ENCODE data around the gene ADH1A. TPM values are rescaled to one million over a fixed set of nuclear protein-coding genes. Genes with fewer than 3 reads are reported as not detected.
"Not testable (repeated sequence)": the region's sequence is repeated elsewhere in the genome, so short reads cannot be mapped to it uniquely, and the experiment has no call there.

The ADH1A gene
- total RNA-seq: not detected

GRCh38 chr4:99290848-99291786 lies at the start of gene ADH1A:
ADH1A (minus strand) TSS chr4:99290985; CDS start chr4:99290914, 71 bp downstream.
- DNase-seq: no peak
- H3K4me1 Mint-ChIP-seq (ENCODE audit: low read depth): no peaks in the 10 kb centered on the region
- no peak within 1 kb of the TSS for H3K27ac Mint-ChIP-seq
- ATAC-seq: no peak
- ChIA-PET POLR2A (no interaction called here), CTCF (no interaction called here)
- H3K27me3 Mint-ChIP-seq (ENCODE audit: low read depth): no peaks in the 10 kb centered on the region
- no peaks in the 10 kb centered on the region for H3K36me3 Mint-ChIP-seq (ENCODE audit: low read depth)
- no peak within 1 kb of the TSS for H3K4me3 Mint-ChIP-seq
- no peaks in the 10 kb centered on the region for H3K9me3 Mint-ChIP-seq (ENCODE audit: insufficient read depth)

DNA sequence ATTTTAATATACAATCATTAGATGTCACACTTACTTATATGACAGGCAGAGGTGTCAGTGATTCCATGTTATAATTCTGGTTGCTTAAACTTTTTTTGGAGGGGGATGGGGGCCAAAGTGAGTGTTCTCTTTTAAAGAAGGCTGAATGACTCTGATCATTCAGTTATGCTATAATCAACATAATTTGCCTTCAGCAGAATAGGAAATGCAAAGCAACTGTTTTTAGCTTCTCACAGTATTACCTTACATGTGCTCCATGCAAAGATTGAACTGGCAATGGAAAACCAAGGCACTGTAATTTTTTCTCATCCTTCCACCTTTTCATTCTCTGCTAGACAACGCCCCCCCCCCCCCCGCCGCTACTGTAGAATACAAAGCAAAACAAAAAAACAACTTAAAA lies 48.4 kb upstream of the ADH1A start:
- H3K27ac Mint-ChIP-seq: no peak overlapping the region
- H3K4me3 Mint-ChIP-seq: no peak overlapping the region
- H3K9me3 Mint-ChIP-seq (ENCODE audit: insufficient read depth): no peaks in the 10 kb centered on the region
- CTCF ChIA-PET: no interaction called here
- H3K4me1 Mint-ChIP-seq (ENCODE audit: low read depth): no peaks in the 10 kb centered on the region
- H3K27me3 Mint-ChIP-seq (ENCODE audit: low read depth): peaks cover 4% of the 10 kb centered on the region
- no peak for DNase-seq
- no peaks in the 10 kb centered on the region for H3K36me3 Mint-ChIP-seq (ENCODE audit: low read depth)
- POLR2A ChIA-PET: no interaction called here
- no peak for ATAC-seq

- DNase-seq (no peak), ATAC-seq (no peak)
- POLR2A ChIA-PET: no interaction called here
- no peak overlapping the region for H3K4me3 Mint-ChIP-seq
- peaks cover 4% of the 10 kb centered on the region for H3K27me3 Mint-ChIP-seq (ENCODE audit: low read depth)
- H3K4me1 Mint-ChIP-seq (ENCODE audit: low read depth): no peaks in the 10 kb centered on the region
- no peak overlapping the region for H3K27ac Mint-ChIP-seq
- CTCF ChIA-PET: no interaction called here
- no peaks in the 10 kb centered on the region for H3K36me3 Mint-ChIP-seq (ENCODE audit: low read depth)
- no peaks in the 10 kb centered on the region for H3K9me3 Mint-ChIP-seq (ENCODE audit: insufficient read depth)
Observed at GRCh38 chr4:99336553-99336952, 45.8 kb upstream of the ADH1A start.

DNA sequence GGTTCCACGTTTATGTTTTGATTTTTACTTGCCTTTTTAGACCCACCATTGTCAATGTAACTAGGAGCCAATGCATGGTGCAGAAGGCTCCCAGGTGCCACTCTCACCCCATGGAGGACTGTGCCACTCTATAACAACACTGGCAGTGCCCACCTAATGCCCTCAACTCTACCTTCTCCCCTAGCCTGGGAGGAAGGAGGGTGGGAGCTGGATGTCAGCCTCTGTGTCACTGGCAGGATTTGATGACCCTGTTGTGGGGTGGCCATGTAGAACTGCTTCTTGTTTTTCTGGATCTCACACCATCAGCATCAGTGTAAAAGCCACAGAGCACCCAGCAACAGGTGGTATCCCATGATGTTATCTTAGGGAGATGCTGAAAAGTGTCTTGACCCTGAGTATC lies 44.1 kb upstream of the ADH1A start:
- H3K4me1 Mint-ChIP-seq (ENCODE audit: low read depth): no peaks in the 10 kb centered on the region
- CTCF ChIA-PET: no interaction called here
- no peaks in the 10 kb centered on the region for H3K27me3 Mint-ChIP-seq (ENCODE audit: low read depth)
- no peak overlapping the region for H3K27ac Mint-ChIP-seq
- H3K36me3 Mint-ChIP-seq (ENCODE audit: low read depth): no peaks in the 10 kb centered on the region
- H3K4me3 Mint-ChIP-seq: no peak overlapping the region
- no peaks in the 10 kb centered on the region for H3K9me3 Mint-ChIP-seq (ENCODE audit: insufficient read depth)
- POLR2A ChIA-PET: interaction anchor here (0.6 kb wide), 1 partner anchor 128 kb away, joined by 3 read pairs; no protein-coding TSS in a partner anchor
- DNase-seq: no peak
- ATAC-seq: no peak

- POLR2A ChIA-PET: no interaction called here
- no peaks in the 10 kb centered on the region for H3K4me1 Mint-ChIP-seq (ENCODE audit: low read depth)
- ATAC-seq (no peak), DNase-seq (no peak)
- H3K36me3 Mint-ChIP-seq (ENCODE audit: low read depth): no peaks in the 10 kb centered on the region
- H3K27ac Mint-ChIP-seq: no peak overlapping the region
- no peaks in the 10 kb centered on the region for H3K9me3 Mint-ChIP-seq (ENCODE audit: insufficient read depth)
- H3K4me3 Mint-ChIP-seq: no peak overlapping the region
- CTCF ChIA-PET: no interaction called here
- H3K27me3 Mint-ChIP-seq (ENCODE audit: low read depth): no peaks in the 10 kb centered on the region
Observed at GRCh38 chr4:99330648-99331047, 39.9 kb upstream of the ADH1A start.

DNA sequence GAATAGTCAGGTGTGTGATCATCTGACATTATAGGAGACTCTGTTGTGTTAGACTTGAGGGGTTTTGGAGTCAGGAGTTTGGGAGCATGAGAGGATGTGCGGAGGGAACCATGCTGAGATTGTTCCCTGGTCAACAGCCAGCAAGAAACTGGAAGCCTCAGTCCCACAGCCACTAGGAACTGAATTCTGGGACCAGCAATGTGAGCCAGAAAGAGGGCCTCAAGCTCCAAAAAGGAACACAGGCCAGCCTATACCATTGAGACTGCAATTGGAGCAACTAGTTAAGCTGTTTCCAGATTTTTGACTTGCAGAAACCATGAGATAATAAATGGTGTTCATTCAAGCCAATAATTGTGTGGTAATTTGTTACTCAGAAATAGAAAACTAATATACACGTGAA lies 39.1 kb upstream of the ADH1A start:
- no peak for ATAC-seq
- Mint-ChIP-seq H3K4me3 (no peak overlapping the region), H3K27ac (no peak overlapping the region), H3K36me3 (ENCODE audit: low read depth) (no peaks in the 10 kb centered on the region), H3K9me3 (ENCODE audit: insufficient read depth) (no peaks in the 10 kb centered on the region), H3K27me3 (ENCODE audit: low read depth) (no peaks in the 10 kb centered on the region), H3K4me1 (ENCODE audit: low read depth) (no peaks in the 10 kb centered on the region)
- POLR2A ChIA-PET: no interaction called here
- CTCF ChIA-PET: no interaction called here
- DNase-seq: no peak

DNA sequence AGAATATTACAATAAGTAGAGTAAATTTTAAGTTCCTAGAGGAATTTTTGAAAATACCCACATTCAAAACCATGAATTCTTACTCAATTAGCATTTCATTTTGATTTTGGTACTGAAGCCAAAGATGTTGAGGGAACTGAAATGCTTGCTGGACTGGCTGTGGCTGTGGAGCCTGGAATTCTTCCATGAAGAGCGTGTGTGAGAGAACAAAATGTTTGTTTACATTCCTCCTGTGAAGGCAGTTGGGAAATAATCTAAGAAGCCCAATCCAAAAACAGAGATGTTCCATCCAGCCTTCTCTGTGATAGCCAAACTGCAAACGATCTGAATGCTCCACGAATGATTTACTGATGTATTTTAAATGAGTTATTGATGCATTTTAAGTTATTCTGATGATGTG lies 34.2 kb upstream of the ADH1A start:
- no peaks in the 10 kb centered on the region for H3K36me3 Mint-ChIP-seq (ENCODE audit: low read depth)
- no peak overlapping the region for H3K4me3 Mint-ChIP-seq
- ATAC-seq: no peak
- H3K27ac Mint-ChIP-seq: no peak overlapping the region
- no peaks in the 10 kb centered on the region for H3K4me1 Mint-ChIP-seq (ENCODE audit: low read depth)
- no peaks in the 10 kb centered on the region for H3K9me3 Mint-ChIP-seq (ENCODE audit: insufficient read depth)
- peaks cover 2% of the 10 kb centered on the region for H3K27me3 Mint-ChIP-seq (ENCODE audit: low read depth)
- CTCF ChIA-PET: no interaction called here
- DNase-seq: no peak
- POLR2A ChIA-PET: no interaction called here

- CTCF ChIA-PET: no interaction called here
- POLR2A ChIA-PET: no interaction called here
- DNase-seq (no peak), ATAC-seq (no peak)
- H3K4me3 Mint-ChIP-seq: no peak overlapping the region
- no peak overlapping the region for H3K27ac Mint-ChIP-seq
- peaks cover 2% of the 10 kb centered on the region for H3K27me3 Mint-ChIP-seq (ENCODE audit: low read depth)
- no peaks in the 10 kb centered on the region for H3K36me3 Mint-ChIP-seq (ENCODE audit: low read depth)
- no peaks in the 10 kb centered on the region for H3K4me1 Mint-ChIP-seq (ENCODE audit: low read depth)
- no peaks in the 10 kb centered on the region for H3K9me3 Mint-ChIP-seq (ENCODE audit: insufficient read depth)
Observed at GRCh38 chr4:99324361-99324760, 33.6 kb upstream of the ADH1A start.

DNA sequence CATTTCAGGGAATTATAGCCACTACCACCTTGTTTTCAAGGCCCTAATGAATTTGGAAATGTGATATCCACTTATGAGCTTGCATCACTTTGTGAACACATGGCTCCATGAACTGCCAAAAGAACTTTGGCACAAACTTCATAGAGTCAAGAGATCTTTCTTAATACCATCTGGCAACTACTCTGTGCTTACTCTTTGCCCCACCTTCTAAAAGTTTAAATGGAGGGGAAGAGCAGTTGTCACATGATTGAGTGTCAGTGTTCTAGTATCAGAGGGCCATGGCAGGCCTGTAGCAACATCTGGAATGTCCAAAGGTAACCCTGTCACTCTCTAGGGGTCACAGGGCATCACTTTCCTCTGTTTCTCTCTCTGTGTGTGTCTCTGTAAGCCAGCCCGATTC lies 33.0 kb upstream of the ADH1A start:
- no peaks in the 10 kb centered on the region for H3K9me3 Mint-ChIP-seq (ENCODE audit: insufficient read depth)
- no peak for DNase-seq
- H3K27me3 Mint-ChIP-seq (ENCODE audit: low read depth): peaks cover 2% of the 10 kb centered on the region
- H3K27ac Mint-ChIP-seq: no peak overlapping the region
- H3K36me3 Mint-ChIP-seq (ENCODE audit: low read depth): no peaks in the 10 kb centered on the region
- ChIA-PET POLR2A (no interaction called here), CTCF (no interaction called here)
- no peak for ATAC-seq
- H3K4me1 Mint-ChIP-seq (ENCODE audit: low read depth): no peaks in the 10 kb centered on the region
- no peak overlapping the region for H3K4me3 Mint-ChIP-seq

DNA sequence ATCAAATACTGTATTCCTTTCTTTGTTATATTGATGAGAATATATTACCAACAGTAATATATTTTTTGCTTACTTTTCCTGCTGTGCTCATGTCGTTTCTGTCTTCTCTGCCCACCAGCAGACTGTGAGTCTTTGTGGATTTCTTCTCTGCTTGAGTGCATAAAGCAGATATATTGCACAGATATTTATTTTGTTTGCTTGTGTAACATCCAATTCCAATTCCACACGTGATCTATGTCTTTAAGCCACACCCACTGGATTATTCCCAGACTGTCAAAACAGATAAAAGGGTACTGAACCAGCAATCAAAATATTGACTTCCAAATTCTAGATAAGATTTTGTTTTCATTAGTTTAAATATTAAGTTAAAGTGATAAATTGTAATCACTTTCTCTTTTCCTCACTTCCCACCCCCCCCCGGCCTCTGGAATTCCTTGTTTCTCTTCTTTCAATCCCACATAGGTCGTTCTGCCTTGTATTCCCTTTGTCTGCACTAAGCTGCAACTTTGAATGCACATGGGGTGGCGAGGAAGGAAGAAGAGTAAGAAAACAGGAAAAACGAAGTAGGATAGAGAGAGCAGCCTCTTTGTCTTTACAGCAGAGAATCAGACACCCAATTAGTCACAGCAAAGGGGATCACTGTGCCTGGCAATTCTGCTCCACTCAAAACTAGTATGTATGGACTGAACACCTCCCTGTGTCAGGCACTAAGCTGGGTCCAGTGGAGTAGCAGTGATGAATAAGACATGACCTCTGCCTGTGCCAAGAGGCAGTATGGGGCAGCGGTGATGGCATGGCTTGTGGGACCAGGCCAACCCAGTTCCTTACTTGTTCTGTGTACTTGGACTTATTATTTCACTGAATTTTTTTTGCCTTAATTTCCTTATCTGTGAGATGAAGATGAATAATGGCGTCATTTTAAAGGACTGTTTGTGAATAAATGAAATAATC lies 30.7 kb upstream of the ADH1A start, which contains the start of gene ADH1B:
Gene ADH1B (minus strand): TSS at position 161 of the 951 bp plus-strand sequence. CDS start 70 bp downstream, at position 91.
- ATAC-seq: no peak
- no peaks in the 10 kb centered on the region for H3K36me3 Mint-ChIP-seq (ENCODE audit: low read depth)
- H3K27ac Mint-ChIP-seq: no peak within 1 kb of the TSS
- no peaks in the 10 kb centered on the region for H3K4me1 Mint-ChIP-seq (ENCODE audit: low read depth)
- H3K4me3 Mint-ChIP-seq: no peak within 1 kb of the TSS
- H3K27me3 Mint-ChIP-seq (ENCODE audit: low read depth): peaks cover 2% of the 10 kb centered on the region
- no peak for DNase-seq
- CTCF ChIA-PET: no interaction called here
- POLR2A ChIA-PET: no interaction called here
- H3K9me3 Mint-ChIP-seq (ENCODE audit: insufficient read depth): no peaks in the 10 kb centered on the region

DNA sequence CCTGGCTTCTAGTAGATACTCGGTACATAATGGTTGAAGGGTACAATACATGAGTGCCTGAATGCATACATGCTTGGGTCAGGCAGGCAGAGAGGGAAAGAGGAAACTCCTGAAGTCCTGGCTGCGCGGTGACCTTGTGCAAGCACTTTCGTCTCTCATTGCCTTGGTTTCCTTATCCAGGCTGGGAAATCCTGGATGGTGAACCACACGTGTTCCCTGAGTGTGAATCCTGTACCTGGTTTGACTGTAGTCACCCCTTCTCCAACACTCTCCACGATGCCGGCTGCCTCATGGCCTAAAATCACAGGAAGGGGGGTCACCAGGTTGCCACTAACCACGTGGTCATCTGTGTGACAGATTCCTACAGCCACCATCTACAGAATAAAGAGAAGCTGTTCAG lies 27.0 kb upstream of the ADH1A start:
- H3K27ac Mint-ChIP-seq; H3K27me3 Mint-ChIP-seq (ENCODE audit: low read depth); ATAC-seq; H3K4me3 Mint-ChIP-seq; H3K4me1 Mint-ChIP-seq (ENCODE audit: low read depth); DNase-seq; POLR2A ChIA-PET; H3K36me3 Mint-ChIP-seq (ENCODE audit: low read depth); CTCF ChIA-PET; H3K9me3 Mint-ChIP-seq (ENCODE audit: insufficient read depth): not testable (repeated sequence)

- no peaks in the 10 kb centered on the region for H3K4me1 Mint-ChIP-seq (ENCODE audit: low read depth)
- ATAC-seq (no peak), DNase-seq (no peak)
- no peak overlapping the region for H3K4me3 Mint-ChIP-seq
- no peaks in the 10 kb centered on the region for H3K9me3 Mint-ChIP-seq (ENCODE audit: insufficient read depth)
- ChIA-PET POLR2A (no interaction called here), CTCF (no interaction called here)
- peaks cover 2% of the 10 kb centered on the region for H3K27me3 Mint-ChIP-seq (ENCODE audit: low read depth)
- no peak overlapping the region for H3K27ac Mint-ChIP-seq
- no peaks in the 10 kb centered on the region for H3K36me3 Mint-ChIP-seq (ENCODE audit: low read depth)
Observed at GRCh38 chr4:99317354-99317753, 26.6 kb upstream of the ADH1A start.

Measured in activated CD8-positive, alpha-beta T cell treated with anti-CD3 and anti-CD28 coated beads, Interleukin-2, amount 10 ng/mL, durations not matched to agents 7 days and 5 days (primary cell).